HG03066 (cell line): ENCODE measurements around the gene SLC35A1.

Experiments
- ATAC-seq: cut with Tn5 transposase; IDR thresholded peaks from one replicate; pipeline ENCODE4 v1.9.1; 2021; ENCODE audit warnings: low read depth; ENCODE audit not compliant: unreplicated experiment

SLC35A1 gene

DNA sequence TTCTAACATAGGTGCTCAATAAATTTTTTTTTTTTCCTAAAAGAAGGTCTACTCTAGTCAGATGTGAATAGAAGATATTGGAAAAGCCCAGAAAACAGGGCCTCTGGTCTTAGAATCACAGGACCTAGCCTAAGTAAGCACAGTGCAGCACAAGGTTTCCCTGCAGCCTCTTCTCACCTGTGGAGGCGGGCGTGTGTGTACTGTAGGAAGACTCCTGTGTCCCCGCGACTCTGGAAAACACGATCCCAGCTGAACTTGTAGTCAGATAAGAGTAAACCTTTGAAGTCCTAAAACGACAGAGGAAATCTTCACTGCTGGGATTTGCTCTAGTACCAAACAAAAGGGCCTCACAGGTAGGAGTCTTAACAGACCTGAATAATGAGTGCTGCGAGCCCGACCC lies 45.7 kb downstream of the SLC35A1 start:
- no peak for ATAC-seq

DNA sequence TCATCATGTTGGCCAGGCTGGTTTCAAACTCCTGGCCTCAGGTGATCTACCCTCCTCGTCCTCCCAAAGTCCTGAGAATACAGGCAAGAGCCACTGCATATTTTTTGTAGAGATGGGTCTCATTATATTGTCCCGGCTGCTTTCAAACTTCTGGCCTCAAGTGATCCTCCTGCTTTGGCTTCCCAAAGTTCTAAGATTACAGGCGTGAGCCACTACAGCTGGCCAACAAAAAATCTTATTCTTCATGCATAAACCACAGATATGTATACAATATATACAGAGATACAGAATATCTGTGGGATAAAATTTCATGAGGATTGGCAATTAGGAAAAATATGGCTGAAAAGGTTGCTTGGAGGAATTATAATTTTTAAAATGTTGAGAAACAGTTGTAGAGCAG lies 49.9 kb downstream of the SLC35A1 start:
- no peak for ATAC-seq

DNA sequence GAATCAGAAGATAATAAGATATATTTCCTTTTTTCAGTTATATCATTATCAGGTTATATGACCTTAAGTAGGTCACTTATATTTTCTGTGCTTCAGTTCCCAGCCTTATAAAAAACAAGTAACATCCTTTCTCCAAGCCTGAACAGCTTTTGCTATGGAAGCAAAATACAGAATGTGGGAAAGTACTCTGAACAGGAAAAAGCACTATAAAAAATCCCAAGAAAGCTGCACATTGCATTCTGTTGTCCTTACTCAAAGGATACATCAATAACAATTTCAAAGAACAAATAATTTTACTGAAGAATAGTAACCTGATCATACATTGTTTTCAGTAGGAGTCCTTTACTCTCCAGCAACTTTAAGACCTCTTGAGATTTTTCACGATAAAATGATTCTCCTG lies 56.4 kb downstream of the SLC35A1 start:
- ATAC-seq, result no peak

DNA sequence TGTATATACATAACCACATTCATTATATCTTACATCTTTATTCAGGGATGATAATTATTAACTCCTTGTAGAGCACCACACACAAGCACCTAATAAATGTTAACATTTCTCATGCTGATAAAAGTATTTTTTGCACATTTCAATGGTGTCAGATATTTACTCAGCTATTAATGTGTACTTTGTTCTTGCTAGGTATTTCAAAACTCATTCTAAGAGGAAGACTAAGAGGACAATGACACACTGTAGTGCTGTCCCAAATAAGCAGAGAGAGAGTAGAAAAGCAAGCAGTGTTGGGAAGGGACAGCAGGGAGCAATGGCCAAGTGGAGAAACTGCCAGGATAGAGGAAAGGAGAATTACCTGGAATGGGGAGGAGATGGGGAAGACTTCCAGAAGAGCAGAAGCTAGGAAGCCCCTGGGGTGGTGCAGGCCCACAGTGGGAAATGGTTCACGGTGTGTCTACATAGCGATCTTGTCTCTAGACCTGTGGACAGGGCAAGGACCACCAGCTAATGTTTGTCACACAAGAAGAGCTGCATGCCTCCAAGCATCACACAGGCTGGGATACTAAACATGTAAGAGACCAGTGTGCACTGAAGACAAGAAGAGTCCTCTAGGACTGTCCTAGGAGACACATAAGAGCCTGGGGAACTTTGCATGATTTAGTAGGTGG lies 61.7 kb downstream of the SLC35A1 start:
- no peak for ATAC-seq

DNA sequence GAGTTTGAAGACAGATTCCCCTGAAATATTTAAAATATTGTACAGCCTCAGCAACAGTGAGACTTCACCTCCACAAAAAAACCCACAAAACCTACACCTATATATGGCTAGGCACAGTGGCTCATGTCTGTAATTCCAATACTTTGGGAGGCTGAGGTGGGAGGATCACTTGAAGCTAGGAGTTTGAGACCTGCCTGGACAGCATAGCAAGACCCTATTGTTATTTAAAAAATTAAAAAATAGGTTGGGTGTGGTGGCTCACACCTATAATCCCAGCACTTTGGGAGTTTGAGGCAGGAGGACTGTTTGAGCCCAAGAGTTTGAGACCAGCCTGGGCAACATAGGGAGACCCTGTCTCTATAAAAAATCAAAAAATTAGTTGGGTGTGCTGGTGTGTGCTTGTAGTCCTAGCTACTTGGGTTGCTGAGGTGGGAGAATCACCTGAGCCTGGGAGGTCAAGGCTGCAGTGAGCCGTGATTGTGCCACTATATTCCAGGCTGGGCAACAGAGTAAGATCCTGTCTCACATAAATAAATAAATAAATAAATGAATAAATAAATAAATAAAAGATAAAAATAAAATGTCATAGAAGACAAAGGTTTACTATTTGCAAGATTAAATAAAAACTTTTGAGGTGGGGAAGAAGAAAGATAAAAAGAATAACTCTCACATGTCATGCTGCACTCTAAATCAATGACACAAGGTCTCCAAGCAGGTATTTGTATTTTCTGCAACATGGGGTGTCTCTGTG lies 65.9 kb downstream of the SLC35A1 start:
- ATAC-seq, result no peak

DNA sequence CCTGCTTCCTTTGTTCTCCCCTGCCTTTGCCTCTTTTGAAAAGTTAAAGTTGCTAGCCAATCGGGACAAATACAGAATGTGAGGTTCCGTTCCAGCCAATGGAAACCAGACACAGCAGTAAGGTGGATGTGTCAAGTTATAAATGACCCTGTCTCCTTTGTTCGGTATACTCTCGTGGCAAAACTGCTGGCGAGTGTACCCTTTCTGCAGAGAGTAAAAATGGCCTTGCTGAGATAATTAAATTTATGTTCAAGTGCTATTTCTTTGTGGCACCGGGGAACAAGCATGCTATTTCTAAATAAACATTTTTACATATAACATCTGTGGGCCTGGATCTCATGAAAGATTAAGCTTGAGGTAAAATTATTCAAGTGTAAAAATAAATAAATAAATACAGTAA lies 66.8 kb downstream of the SLC35A1 start:
- no peak for ATAC-seq

DNA sequence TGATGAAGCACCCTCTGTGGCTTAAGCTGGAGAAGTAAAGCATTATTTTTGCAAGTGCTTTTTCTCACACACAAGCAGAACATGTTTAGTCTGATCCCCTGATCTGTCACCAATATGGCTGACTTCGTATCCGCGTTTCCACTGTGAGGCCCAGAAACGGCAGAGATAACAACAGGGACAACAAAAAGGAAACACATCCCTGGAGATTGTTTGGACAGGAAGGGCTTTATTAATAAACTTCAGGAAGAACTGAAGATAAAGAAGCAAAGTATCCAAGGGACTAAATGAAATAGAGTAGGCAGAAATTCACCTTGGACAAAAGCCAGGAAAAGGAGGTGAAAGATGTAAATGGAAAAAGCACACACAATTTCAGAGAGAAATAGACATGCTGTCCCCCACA lies 67.8 kb downstream of the SLC35A1 start:
- ATAC-seq, result no peak

DNA sequence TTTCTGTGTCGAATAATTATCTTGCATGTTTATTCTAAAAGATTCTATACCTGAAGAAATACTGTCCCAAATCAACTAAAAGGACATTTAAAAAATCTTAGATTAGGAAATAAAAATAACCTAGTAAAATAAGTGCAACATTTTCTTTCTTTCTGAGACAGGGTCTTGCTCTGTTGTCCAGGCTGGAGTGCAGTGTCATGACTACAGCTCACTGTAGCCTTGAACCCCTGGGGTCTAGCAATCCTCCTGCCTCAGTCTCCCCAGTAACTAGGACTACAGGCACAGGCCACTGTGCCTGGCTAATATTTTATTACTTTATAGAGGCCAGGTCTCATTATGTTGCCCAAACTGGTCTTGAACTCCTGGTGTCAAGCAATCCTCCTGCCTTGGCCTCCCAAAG lies 68.3 kb downstream of the SLC35A1 start:
- no peak for ATAC-seq

DNA sequence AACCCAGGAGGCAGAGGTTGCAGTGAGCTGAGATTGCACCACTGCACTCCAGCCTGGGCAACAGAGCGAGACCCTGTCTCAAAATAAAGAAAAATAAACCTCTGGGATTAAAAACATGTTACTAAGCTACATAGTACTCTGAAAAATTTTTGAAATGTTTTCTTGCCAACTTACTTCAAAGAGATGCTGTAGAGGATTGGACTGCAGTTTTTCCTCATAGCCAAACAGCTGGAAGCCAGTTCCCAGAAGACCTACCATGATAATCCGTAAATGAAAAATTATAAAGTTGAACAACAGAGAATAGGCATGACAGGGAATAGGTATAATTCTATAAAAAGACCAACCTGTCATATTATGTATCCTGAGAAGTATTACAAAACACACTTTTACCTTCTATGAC lies 69.0 kb downstream of the SLC35A1 start:
- ATAC-seq, result no peak

DNA sequence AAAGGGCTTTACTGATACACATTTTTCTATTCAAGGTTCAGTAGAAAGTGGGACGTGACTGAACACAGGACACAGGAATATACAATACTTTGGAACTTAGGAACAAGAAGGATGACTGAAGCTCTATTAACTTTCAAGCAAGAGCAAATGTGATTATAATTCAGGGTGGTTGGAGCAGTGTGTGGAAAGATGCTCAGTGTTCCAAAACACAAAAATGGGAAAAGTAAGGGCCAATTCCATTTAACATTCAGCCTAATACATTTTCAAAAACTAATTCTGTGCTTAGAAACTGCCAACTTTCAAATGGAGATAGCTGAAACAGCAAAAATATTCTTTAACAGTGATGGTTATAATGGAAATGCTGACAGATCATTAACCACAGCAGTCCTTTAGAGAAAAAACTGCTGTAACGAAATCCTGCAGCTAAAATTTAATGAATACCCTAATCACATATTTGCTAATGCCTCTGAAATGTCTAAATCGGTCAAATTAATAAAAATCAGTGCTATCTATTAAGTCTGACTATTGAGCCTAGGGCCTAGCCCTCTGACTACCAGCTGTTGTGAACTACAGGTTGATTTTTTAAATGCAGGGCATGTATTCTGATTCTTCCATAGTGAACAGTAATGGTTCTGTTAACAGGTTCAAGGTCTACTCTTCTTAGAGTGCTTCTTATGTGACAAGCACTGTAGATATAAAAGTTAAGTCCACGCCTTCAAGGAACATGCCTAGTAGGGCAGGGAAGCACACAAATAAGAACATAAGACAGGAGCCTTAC lies 71.1 kb downstream of the SLC35A1 start:
- ATAC-seq, result no peak

DNA sequence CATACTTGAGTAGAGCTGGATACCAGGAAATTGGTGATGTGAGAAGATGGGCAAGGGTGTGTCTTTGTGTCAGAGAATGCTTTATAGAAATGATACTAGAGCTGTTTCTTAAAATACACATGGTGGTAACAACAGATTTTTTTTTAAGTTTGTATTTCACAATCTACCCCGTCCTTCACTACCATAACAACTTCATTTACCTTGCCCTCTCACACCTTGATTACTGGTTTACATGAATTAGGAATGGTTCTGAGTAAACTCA lies 71.6 kb downstream of the SLC35A1 start:
- ATAC-seq, result no peak

DNA sequence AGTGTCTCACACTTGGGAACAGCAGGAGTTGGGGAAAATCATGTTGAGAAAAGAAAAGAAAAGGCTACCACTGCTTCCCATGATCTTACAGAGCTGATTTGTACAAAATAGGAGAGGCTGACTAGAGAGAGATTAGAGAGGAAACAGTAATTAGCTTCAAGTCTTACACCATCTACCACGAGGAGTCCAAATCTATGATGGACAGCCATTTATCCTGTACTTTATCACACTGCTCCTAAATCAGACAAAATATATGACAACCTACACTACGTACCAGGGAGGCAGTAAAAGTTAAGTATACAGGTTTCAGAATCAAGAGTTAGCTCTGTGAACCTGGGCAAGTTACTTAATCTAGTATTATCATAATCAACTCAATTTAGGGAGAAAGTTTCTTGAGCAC lies 79.0 kb downstream of the SLC35A1 start:
- no peak for ATAC-seq

DNA sequence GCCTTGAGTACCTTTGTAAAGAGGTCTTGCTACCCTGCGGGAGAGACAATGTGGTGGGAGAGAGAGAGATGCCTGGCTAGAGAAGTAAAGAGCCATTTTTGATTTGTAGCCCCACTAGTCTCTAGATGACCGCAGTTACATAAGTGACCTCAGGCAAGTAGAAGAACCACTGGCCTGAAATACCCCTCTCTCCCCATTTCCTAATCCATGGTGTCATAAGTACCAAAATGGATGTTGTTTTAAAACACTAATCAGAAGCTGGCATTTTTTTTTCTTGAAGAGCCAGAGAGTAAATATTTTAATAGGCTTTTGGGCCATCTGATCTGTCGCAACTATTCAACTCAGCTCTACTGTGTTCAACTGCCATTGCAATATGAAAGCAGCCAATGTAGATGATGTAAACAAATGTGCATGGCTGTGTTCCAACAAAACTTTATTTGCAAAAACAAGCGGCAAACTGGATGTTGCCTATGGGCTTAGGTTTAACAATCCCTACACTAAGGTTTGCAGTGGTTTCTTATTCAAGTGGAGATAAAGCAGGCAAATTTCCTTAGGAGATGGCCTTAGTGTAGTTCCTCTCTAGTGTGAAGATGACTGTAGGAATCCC lies 80.5 kb downstream of the SLC35A1 start:
- no peak for ATAC-seq

DNA sequence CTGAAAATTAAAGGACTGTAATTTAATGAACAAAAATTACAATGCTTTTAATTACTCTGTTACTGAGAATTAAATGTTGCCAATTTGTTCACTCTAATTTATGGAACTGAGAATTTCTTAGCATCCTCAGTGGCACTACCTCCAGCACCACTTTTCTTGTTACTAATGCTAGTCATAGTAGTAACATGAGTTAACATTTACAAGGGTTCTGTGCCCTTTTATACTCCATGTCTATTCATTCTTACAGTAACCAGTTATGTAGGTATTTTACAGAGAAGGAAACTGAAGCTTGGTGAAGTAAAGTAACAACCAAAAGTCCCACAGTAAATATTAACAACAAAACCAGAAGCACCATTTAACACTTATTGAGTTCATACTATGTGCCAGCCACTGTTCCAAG lies 82.7 kb downstream of the SLC35A1 start:
- ATAC-seq, result no peak

DNA sequence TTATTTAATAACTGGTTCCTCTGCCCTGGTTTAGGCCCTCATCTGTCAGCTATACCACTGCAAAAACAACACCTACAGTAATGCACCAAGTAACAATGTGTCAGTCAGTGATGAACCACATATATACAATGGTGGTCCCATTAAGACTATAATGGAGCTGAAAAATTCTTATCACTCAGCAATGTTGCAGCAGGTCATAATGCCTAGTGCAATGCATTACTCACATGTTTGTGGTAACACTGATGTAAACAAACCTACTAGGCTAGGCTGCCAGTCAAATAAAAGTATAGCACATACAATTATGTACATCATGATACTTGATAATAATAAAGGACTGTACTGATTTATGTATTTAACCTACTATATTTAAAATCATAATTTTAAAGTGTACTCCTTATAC lies 85.7 kb downstream of the SLC35A1 start:
- no peak for ATAC-seq

DNA sequence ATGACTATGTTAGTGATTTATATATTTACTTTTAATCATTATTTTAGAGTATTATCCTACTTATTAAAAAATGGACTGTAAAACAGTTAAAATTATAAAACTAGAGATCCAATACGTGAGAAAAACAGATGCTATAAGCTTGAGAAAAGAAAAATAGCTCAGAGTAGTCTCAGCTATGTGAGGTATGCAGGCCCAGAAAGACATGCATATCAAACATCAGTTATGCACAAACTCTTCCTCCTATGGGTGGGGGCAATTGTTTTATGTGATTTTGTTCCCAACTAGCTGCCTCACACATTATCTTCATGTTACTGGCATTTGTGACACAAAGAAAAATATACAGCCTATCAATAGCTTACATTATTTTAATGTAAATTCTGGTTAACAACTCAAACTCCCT lies 88.2 kb downstream of the SLC35A1 start:
- ATAC-seq, result no peak
